Fibroblast of lung (primary cell): ENCODE data around the gene ARHGEF16. TPM values are rescaled to one million over a fixed set of nuclear protein-coding genes. Genes with fewer than 3 reads are reported as not detected.

Experiments
- DNase-seq, 2 donors: peaks; one replicate each; pipeline versions ENCODE4 v3.0.0 to v3.0.0-alpha.2; 2010; ENCODE audit warnings: low read depth in 2 of 2
- H2AFZ ChIP-seq: 2 replicates; pipeline ENCODE4 v1.5.1; 2012; ENCODE audit warnings: low read length, control low read depth, inconsistent platforms
- H3K27ac ChIP-seq: 2 replicates; pipeline ENCODE4 v1.5.1; 2011; ENCODE audit warnings: low read length, control low read depth; ENCODE audit not compliant: insufficient read depth
- H3K27me3 ChIP-seq: 2 replicates; pipeline ENCODE4 v1.5.1; 2011; ENCODE audit warnings: mild to moderate bottlenecking, low read length; ENCODE audit not compliant: control insufficient read depth, insufficient read depth
- H3K36me3 ChIP-seq: 2 replicates; pipeline ENCODE4 v1.5.1; 2011; ENCODE audit warnings: low read length; ENCODE audit not compliant: control insufficient read depth, insufficient read depth
- H3K4me1 ChIP-seq: 2 replicates; pipeline ENCODE4 v1.5.1; 2011; ENCODE audit warnings: low read length; ENCODE audit not compliant: control insufficient read depth, insufficient read depth; ENCODE audit errors: extremely low read depth
- H3K4me2 ChIP-seq: 2 replicates; pipeline ENCODE4 v1.5.1; 2011; ENCODE audit warnings: low read length, control low read depth; ENCODE audit not compliant: insufficient read depth; ENCODE audit errors: extremely low read depth
- H3K4me3 ChIP-seq, 4 experiments: fragments of 200-600 bp in 1 of 4; sonication (generic) in 1 of 4; replicated peaks in 1 of 4; 2 replicates each; pipeline ENCODE4 v1.5.1; 2011 to 2016; ENCODE audit warnings: low read length in 4 of 4, low read depth in 3 of 4, mild to moderate bottlenecking in 3 of 4, control low read depth in 2 of 4, inconsistent platforms in 1 of 4, mixed read lengths in 1 of 4; ENCODE audit not compliant: insufficient read depth in 1 of 4; ENCODE audit errors: control extremely low read depth in 1 of 4
- H3K79me2 ChIP-seq: 2 replicates; pipeline ENCODE4 v1.5.1; 2012; ENCODE audit warnings: mild to moderate bottlenecking, low read length, inconsistent platforms; ENCODE audit not compliant: control insufficient read depth, insufficient read depth
- H3K9ac ChIP-seq: 2 replicates; pipeline ENCODE4 v1.5.1; 2011; ENCODE audit warnings: mild to moderate bottlenecking, low read length, control low read depth; ENCODE audit not compliant: insufficient read depth
- H3K9me3 ChIP-seq: 2 replicates; pipeline ENCODE4 v1.5.1; 2012; ENCODE audit warnings: low read depth, low read length; ENCODE audit not compliant: control insufficient read depth, insufficient read depth
- H4K20me1 ChIP-seq: 2 replicates; pipeline ENCODE4 v1.5.1; 2011; ENCODE audit warnings: low read length; ENCODE audit not compliant: control insufficient read depth, insufficient read depth; ENCODE audit errors: extremely low read depth
- EZH2 ChIP-seq: IDR thresholded peaks from 2 replicates; pipeline ENCODE4 v1.5.1; 2012; ENCODE audit warnings: low read length, control low read depth, mild to moderate bottlenecking; ENCODE audit errors: missing control alignments
- polyA plus RNA-seq, 2 donors: library from polyadenylated mRNA; depleted of rRNA in 1 of 2; stranded (reverse) in 1 of 2; unstranded in 1 of 2; fragments of >200 nt; gene quantifications; 2 replicates each; pipeline ENCODE4 v1.2.1, GENCODE V29; 2011 to 2012; ENCODE audit warnings: missing spikeins in 1 of 2
- total RNA-seq: library from RNA; depleted of rRNA; stranded (reverse); fragments of >200 nt; gene quantifications from 2 replicates; pipeline ENCODE4 v1.2.1, GENCODE V29; 2014
- TF ChIP-seq, protein P1 (sequence below), 2 donors: IDR thresholded peaks in 1 of 2; conservative IDR thresholded peaks in 1 of 2; 1 replicate in 1 of 2; 2 replicates in 1 of 2; pipeline ENCODE4 v1.5.1; 2011 to 2012; ENCODE audit warnings: low read length in 2 of 2, control low read depth in 1 of 2, inconsistent platforms in 1 of 2, low read depth in 1 of 2, mild to moderate bottlenecking in 1 of 2

The ARHGEF16 gene
- total and polyA plus RNA-seq, 2 donors (not counting 1 experiment from before 2014, with no cell fraction given), result 0.02 to 0.17 TPM

DNA sequence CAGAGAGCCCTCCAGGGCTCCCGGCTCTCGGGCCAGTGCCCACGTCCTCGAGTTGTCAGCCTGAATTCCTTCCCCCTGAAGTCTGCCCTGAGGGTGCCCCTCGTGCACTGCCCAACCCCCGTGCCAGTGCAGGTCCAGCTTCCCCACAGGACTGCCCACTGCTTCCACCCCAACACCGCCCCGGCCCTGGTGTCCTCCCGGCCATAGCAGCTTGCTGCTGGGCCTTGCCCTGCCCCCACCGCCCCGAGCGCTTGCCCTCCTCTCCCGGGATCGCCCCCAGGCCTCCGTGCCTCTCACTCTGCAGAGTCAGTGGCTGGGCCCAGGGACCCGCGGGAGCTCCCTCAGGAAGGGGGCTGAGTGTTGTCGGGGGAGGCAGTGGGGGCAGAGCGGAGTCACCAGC lies 24.1 kb upstream of the ARHGEF16 start:
- no peak for TF ChIP-seq EZH2
- TF ChIP-seq, protein P1, sequence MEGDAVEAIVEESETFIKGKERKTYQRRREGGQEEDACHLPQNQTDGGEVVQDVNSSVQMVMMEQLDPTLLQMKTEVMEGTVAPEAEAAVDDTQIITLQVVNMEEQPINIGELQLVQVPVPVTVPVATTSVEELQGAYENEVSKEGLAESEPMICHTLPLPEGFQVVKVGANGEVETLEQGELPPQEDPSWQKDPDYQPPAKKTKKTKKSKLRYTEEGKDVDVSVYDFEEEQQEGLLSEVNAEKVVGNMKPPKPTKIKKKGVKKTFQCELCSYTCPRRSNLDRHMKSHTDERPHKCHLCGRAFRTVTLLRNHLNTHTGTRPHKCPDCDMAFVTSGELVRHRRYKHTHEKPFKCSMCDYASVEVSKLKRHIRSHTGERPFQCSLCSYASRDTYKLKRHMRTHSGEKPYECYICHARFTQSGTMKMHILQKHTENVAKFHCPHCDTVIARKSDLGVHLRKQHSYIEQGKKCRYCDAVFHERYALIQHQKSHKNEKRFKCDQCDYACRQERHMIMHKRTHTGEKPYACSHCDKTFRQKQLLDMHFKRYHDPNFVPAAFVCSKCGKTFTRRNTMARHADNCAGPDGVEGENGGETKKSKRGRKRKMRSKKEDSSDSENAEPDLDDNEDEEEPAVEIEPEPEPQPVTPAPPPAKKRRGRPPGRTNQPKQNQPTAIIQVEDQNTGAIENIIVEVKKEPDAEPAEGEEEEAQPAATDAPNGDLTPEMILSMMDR (conservative IDR thresholded peaks at IDR 0.05 in 1 of 2, IDR thresholded peaks at IDR 0.05 in 1 of 2; ENCODE audit: low read depth in 1 of 2, low read length in 2 of 2), result no peak
- Histone ChIP-seq H2AFZ (no peak overlapping the region), H4K20me1 (no peaks in the 10 kb centered on the region), H3K4me1 (no peaks in the 10 kb centered on the region), H3K9me3 (no peaks in the 10 kb centered on the region), H3K27ac (no peak overlapping the region), H3K36me3 (no peaks in the 10 kb centered on the region), H3K4me2 (no peak overlapping the region), H3K79me2 (no peaks in the 10 kb centered on the region), H3K27me3 (no peaks in the 10 kb centered on the region), H3K9ac (no peak overlapping the region), H3K4me3 (no peak overlapping the region)
- DNase-seq, result no peak

DNA sequence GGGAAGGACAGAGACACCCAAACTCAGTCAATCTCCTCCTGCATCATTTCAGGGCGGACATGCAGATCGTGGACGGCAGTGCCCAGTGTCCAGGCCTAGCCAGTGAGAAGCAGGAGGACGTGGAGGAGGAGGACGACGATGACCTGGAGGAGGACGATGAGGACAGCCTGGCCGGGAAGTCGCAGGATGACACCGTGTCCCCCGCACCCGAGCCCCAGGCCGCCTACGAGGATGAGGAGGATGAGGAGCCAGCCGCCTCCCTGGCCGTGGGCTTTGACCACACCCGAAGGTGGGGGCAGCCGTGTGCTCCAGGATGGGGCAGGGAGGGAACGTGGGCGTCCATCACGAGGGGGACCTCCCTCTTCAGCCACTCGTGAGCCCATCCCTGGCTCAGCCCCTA lies 23.6 kb upstream of the ARHGEF16 start:
- TF ChIP-seq, protein P1 (conservative IDR thresholded peaks at IDR 0.05 in 1 of 2, IDR thresholded peaks at IDR 0.05 in 1 of 2; ENCODE audit: low read depth in 1 of 2, low read length in 2 of 2), result no peak
- no peak for TF ChIP-seq EZH2
- H2AFZ ChIP-seq, result no peak overlapping the region
- DNase-seq, result no peak

DNA sequence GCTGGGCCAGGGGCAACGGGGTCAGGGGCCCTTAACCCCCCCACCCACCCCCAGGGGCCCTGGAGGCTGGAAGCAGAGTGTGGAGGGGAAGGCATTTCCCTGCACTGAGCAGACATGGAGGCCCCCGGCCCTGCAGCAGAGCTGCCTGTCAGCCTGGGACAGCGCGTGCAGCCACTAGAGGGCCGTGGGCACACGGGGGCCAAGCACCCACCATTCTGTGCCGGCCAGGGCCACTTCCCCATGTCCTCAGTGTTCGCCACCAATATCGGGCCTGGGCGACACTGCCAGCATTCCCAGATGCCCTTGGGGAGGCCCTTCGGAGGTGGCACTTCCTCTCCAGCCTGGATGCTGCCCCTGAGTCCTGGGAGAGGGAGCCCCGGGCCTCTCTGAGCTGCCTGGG lies 23.2 kb upstream of the ARHGEF16 start:
- DNase-seq, result no peak
- no peak overlapping the region for H2AFZ ChIP-seq

More for the DNA sequence above, 23.6 kb upstream of the ARHGEF16 start:
- no peaks in the 10 kb centered on the region for H3K9me3 ChIP-seq
- H3K36me3 ChIP-seq, result no peaks in the 10 kb centered on the region
- no peak overlapping the region for H3K4me2 ChIP-seq
- no peaks in the 10 kb centered on the region for H3K79me2 ChIP-seq
- H3K27me3 ChIP-seq, result no peaks in the 10 kb centered on the region
- no peaks in the 10 kb centered on the region for H4K20me1 ChIP-seq
- no peak overlapping the region for H3K9ac ChIP-seq
- H3K4me3 ChIP-seq, result no peak overlapping the region
- H3K4me1 ChIP-seq, result no peaks in the 10 kb centered on the region
- no peak overlapping the region for H3K27ac ChIP-seq

More for the DNA sequence above, 23.2 kb upstream of the ARHGEF16 start:
- Histone ChIP-seq H3K9ac (no peak overlapping the region), H3K27ac (no peak overlapping the region), H3K79me2 (no peaks in the 10 kb centered on the region), H3K4me1 (no peaks in the 10 kb centered on the region), H4K20me1 (no peaks in the 10 kb centered on the region), H3K4me3 (no peak overlapping the region), H3K4me2 (no peak overlapping the region), H3K36me3 (no peaks in the 10 kb centered on the region), H3K9me3 (no peaks in the 10 kb centered on the region), H3K27me3 (no peaks in the 10 kb centered on the region)
- TF ChIP-seq, protein P1 (conservative IDR thresholded peaks at IDR 0.05 in 1 of 2, IDR thresholded peaks at IDR 0.05 in 1 of 2; ENCODE audit: low read depth in 1 of 2, low read length in 2 of 2), result no peak
- no peak for TF ChIP-seq EZH2
